ENCODE measurements around the gene FBXO2.

FBXO2 gene

GRCh38 chr1:11622398-11622797 is 31.8 kb downstream of the FBXO2 start:
- DNase-seq (ENCODE audit: low read depth), result no peak
- no peak for TF ChIP-seq CTCF (IDR thresholded peaks at IDR 0.05; ENCODE audit: control insufficient read depth, insufficient read depth, low read depth, low read length, missing control alignments)
- no peak overlapping the region for H3K4me3 ChIP-seq (ENCODE audit: control insufficient read depth, low read depth, low read length)

DNA sequence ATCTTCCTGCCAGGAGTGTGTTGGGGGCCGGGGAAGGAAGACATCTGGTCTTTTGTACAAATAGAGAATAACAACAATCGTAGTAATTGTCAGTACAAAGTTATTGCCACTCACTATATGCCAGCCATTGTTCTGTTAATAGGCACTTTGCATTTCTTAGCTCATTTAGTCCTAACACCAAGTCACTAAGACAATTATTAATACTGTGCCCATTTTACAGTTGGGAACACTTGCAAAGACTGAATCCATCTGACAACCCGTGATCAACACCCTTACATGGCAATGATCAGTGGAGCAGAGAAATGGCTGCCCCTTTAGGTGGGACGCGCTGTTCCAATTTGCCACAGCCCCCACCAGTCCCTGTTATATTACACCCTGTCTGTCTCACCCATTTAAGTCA is 33.3 kb downstream of the FBXO2 start:
- no peak for TF ChIP-seq CTCF (IDR thresholded peaks at IDR 0.05; ENCODE audit: control insufficient read depth, insufficient read depth, low read depth, low read length, missing control alignments)
- DNase-seq (ENCODE audit: low read depth), result no peak
- no peak overlapping the region for H3K4me3 ChIP-seq (ENCODE audit: control insufficient read depth, low read depth, low read length)

- H3K4me3 ChIP-seq (ENCODE audit: control insufficient read depth, low read depth, low read length), result no peak overlapping the region
- no peak for DNase-seq (ENCODE audit: low read depth)
- TF ChIP-seq CTCF (IDR thresholded peaks at IDR 0.05; ENCODE audit: control insufficient read depth, insufficient read depth, low read depth, low read length, missing control alignments), result no peak
These were observed 33.8 kb downstream of the FBXO2 start for GRCh38 chr1:11620405-11620804.

DNA sequence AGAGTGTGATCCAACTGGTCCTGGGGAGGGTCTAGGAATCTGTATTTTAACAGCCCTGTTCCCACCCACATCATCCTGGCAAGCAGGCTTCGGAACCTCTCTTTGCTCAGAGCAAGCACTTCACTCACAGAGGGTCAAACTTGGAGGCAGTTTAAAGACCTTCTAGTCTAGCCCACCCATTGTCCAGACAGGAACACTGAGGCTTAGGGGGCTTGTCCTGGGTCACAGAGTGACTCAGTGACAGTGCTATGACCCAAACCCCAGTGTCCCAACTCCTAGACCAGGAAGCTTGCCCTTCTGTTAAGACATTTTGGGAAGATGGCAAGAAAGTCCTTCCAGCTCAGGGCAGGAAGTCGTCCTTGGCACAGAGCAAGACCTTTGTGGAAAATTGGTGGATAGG is 36.5 kb downstream of the FBXO2 start:
- no peak overlapping the region for H3K4me3 ChIP-seq (ENCODE audit: control insufficient read depth, low read depth, low read length)
- TF ChIP-seq CTCF (IDR thresholded peaks at IDR 0.05; ENCODE audit: control insufficient read depth, insufficient read depth, low read depth, low read length, missing control alignments), result no peak

DNA sequence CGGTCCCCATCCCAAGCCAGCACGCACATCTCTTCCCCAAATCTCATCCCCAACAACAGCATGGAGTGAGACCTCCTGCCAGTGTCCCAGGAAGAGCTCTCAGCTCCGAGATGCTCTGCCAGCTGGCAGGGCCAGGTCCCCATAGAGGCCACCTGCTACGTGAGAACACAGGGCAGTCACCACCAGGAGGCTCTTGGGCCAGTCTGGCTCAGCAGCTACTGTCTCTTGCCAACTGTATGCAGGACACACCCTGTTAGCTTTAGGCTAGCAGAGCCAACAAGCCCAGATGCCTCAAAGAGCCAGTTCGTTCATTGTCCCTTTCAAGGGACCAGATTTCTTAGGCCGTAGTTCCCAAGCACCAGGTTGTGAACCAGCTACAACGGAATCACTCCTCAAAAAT is 36.9 kb downstream of the FBXO2 start:
- no peak overlapping the region for H3K4me3 ChIP-seq (ENCODE audit: control insufficient read depth, low read depth, low read length)
- no peak for TF ChIP-seq CTCF (IDR thresholded peaks at IDR 0.05; ENCODE audit: control insufficient read depth, insufficient read depth, low read depth, low read length, missing control alignments)
- DNase-seq (ENCODE audit: low read depth), result no peak

More for the DNA sequence above, 36.5 kb downstream of the FBXO2 start:
- no peak for DNase-seq (ENCODE audit: low read depth)

GRCh38 chr1:11616766-11617165 is 37.5 kb downstream of the FBXO2 start:
- no peak overlapping the region for H3K4me3 ChIP-seq (ENCODE audit: control insufficient read depth, low read depth, low read length)
- no peak for DNase-seq (ENCODE audit: low read depth)
- no peak for TF ChIP-seq CTCF (IDR thresholded peaks at IDR 0.05; ENCODE audit: control insufficient read depth, insufficient read depth, low read depth, low read length, missing control alignments)

GRCh38 chr1:11615090-11615489 is 39.1 kb downstream of the FBXO2 start:
- no peak overlapping the region for H3K4me3 ChIP-seq (ENCODE audit: control insufficient read depth, low read depth, low read length)
- TF ChIP-seq CTCF (IDR thresholded peaks at IDR 0.05; ENCODE audit: control insufficient read depth, insufficient read depth, low read depth, low read length, missing control alignments), result no peak
- no peak for DNase-seq (ENCODE audit: low read depth)
